Mesenchymal stem cell (in vitro differentiated cells and primary cell): ENCODE measurements around the gene FUT1.
A peak's percentile ranks its signal among the peaks of the same experiment; 100 is the strongest.

Experiments used
- DNase-seq: peaks from one replicate; pipeline ENCODE4 v3.0.0-alpha.2; 2013
- H2AFZ ChIP-seq: one replicate; pipeline ENCODE4 v1.6.1; 2013; ENCODE audit warnings: low read depth, mild to moderate bottlenecking, control low read depth, inconsistent platforms, low read length, moderate library complexity
- H2AK5ac ChIP-seq: 2 replicates; pipeline ENCODE4 v1.6.1; 2013; ENCODE audit warnings: low read length, moderate library complexity, mild to moderate bottlenecking, inconsistent platforms; ENCODE audit not compliant: severe bottlenecking
- H2BK120ac ChIP-seq: one replicate; pipeline ENCODE4 v1.6.1; 2013; ENCODE audit warnings: low read depth, mild to moderate bottlenecking, inconsistent platforms, low read length, moderate library complexity
- H2BK12ac ChIP-seq, 2 experiments: one replicate each; pipeline ENCODE4 v1.6.1; 2013; ENCODE audit warnings: inconsistent platforms in 2 of 2, low read length in 2 of 2, mild to moderate bottlenecking in 2 of 2, moderate library complexity in 2 of 2, control low read depth in 1 of 2
- H2BK15ac ChIP-seq: one replicate; pipeline ENCODE4 v1.6.1; 2013; ENCODE audit warnings: mild to moderate bottlenecking, low read depth, inconsistent platforms; ENCODE audit not compliant: poor library complexity, severe bottlenecking
- H2BK5ac ChIP-seq: 2 replicates; pipeline ENCODE4 v1.6.1; 2013; ENCODE audit warnings: low read depth, mild to moderate bottlenecking, low read length, control low read depth, inconsistent platforms; ENCODE audit not compliant: poor library complexity, severe bottlenecking
- H3K14ac ChIP-seq, 2 experiments: one replicate each; pipeline ENCODE4 v1.6.1; 2013; ENCODE audit warnings: inconsistent platforms in 2 of 2, low read length in 2 of 2, control low read depth in 1 of 2, mild to moderate bottlenecking in 1 of 2, moderate library complexity in 1 of 2
- H3K18ac ChIP-seq, 2 experiments: one replicate each; pipeline ENCODE4 v1.6.1; 2013; ENCODE audit warnings: inconsistent platforms in 2 of 2, low read length in 2 of 2, control low read depth in 1 of 2, low read depth in 1 of 2, mild to moderate bottlenecking in 1 of 2
- H3K23ac ChIP-seq, 2 experiments: one replicate each; pipeline ENCODE4 v1.6.1; 2013; ENCODE audit warnings: inconsistent platforms in 2 of 2, low read length in 2 of 2, mild to moderate bottlenecking in 2 of 2, moderate library complexity in 2 of 2, control low read depth in 1 of 2
- H3K27ac ChIP-seq: 2 replicates; pipeline ENCODE4 v1.5.1; 2013; ENCODE audit warnings: mild to moderate bottlenecking, moderate library complexity, low read length, control low read depth, inconsistent platforms; ENCODE audit not compliant: poor library complexity, severe bottlenecking
- H3K27me3 ChIP-seq, 2 experiments: 2 replicates each; pipeline versions ENCODE4 v1.6.1 to v1.7.0; 2013; ENCODE audit warnings: low read length in 2 of 2, mild to moderate bottlenecking in 2 of 2, moderate library complexity in 2 of 2, control low read depth in 1 of 2, inconsistent platforms in 1 of 2; ENCODE audit not compliant: control insufficient read depth in 1 of 2, insufficient read depth in 1 of 2
- H3K36me3 ChIP-seq, 2 experiments: 2 replicates each; pipeline versions ENCODE4 v1.6.1 to v1.7.0; 2013; ENCODE audit warnings: low read length in 2 of 2, control low read depth in 1 of 2, inconsistent platforms in 1 of 2, low read depth in 1 of 2, mild to moderate bottlenecking in 1 of 2; ENCODE audit not compliant: insufficient read depth in 2 of 2, control insufficient read depth in 1 of 2
- H3K4ac ChIP-seq, 2 experiments: one replicate each; pipeline ENCODE4 v1.6.1; 2013; ENCODE audit warnings: inconsistent platforms in 2 of 2, low read length in 2 of 2, mild to moderate bottlenecking in 2 of 2, moderate library complexity in 2 of 2, control low read depth in 1 of 2, low read depth in 1 of 2
- H3K4me1 ChIP-seq: 2 replicates; pipeline ENCODE4 v1.6.1; 2013; ENCODE audit warnings: low read depth, low read length, control low read depth; ENCODE audit not compliant: control insufficient read depth, insufficient read depth
- H3K4me2 ChIP-seq: 2 replicates; pipeline ENCODE4 v1.6.1; 2013; ENCODE audit warnings: low read length, mild to moderate bottlenecking, inconsistent platforms; ENCODE audit not compliant: poor library complexity, severe bottlenecking
- H3K4me3 ChIP-seq, 2 experiments: 2 replicates each; pipeline versions ENCODE4 v1.5.1 to v1.7.0; 2013; ENCODE audit warnings: low read length in 2 of 2, mild to moderate bottlenecking in 2 of 2, control low read depth in 1 of 2, low read depth in 1 of 2; ENCODE audit not compliant: insufficient read depth in 1 of 2
- H3K79me1 ChIP-seq: replicated peaks from 2 replicates; pipeline ENCODE4 v1.6.1; 2013; ENCODE audit warnings: mild to moderate bottlenecking, control low read depth, low read length, inconsistent platforms; ENCODE audit not compliant: poor library complexity, severe bottlenecking
- H3K9ac ChIP-seq: 2 replicates; pipeline ENCODE4 v1.7.0; 2013; ENCODE audit warnings: mild to moderate bottlenecking, low read length, moderate library complexity
- H3K9me3 ChIP-seq: 2 replicates; pipeline ENCODE4 v1.7.0; 2013; ENCODE audit warnings: mild to moderate bottlenecking, low read length; ENCODE audit not compliant: control insufficient read depth
- H4K8ac ChIP-seq: one replicate; pipeline ENCODE4 v1.6.1; 2013; ENCODE audit warnings: inconsistent platforms, mild to moderate bottlenecking, low read length, moderate library complexity
- H4K91ac ChIP-seq: one replicate; pipeline ENCODE4 v1.6.1; 2013; ENCODE audit warnings: mild to moderate bottlenecking, low read length, inconsistent platforms
- WGBS: methylation state at CpG from one replicate; pipeline ENCODE4 v1.1.7; 2013; ENCODE audit warnings: mixed read lengths; 5-methylcytosine and 5-hydroxymethylcytosine counted together

The FUT1 gene

GRCh38 chr19:48750351-48750750 is 2.1 kb downstream of the FUT1 start:
- Histone ChIP-seq H3K14ac (no peak overlapping the region), H3K4me1 (peaks cover 22% of the 10 kb centered on the region), H3K18ac (no peak overlapping the region), H2AK5ac (no peak overlapping the region), H3K4ac (no peak overlapping the region), H2BK5ac (no peak overlapping the region), H3K4me2 (no peak overlapping the region), H3K23ac (peak overlapping the region in 1 of 2 experiments; percentile 56), H2BK15ac (no peak overlapping the region), H2AFZ (no peak overlapping the region), H3K36me3 (no peaks in the 10 kb centered on the region), H2BK12ac (no peak overlapping the region), H3K27me3 (peaks cover 27 to 68% of the 10 kb centered on the region in 2 experiments), H4K8ac (no peak overlapping the region), H3K79me1 (no peaks in the 10 kb centered on the region), H2BK120ac (no peak overlapping the region), H3K4me3 (no peak overlapping the region), H3K9ac (no peak overlapping the region), H4K91ac (peak overlapping the region; percentile 6), H3K27ac (no peak overlapping the region), H3K9me3 (no peaks in the 10 kb centered on the region)
- no peak for DNase-seq
- WGBS: 97% methylated on average over 31 of the region's 31 CpGs

- Histone ChIP-seq H3K14ac (no peak overlapping the region), H2AFZ (no peak overlapping the region), H3K4me1 (peaks cover 22% of the 10 kb centered on the region), H3K9ac (no peak overlapping the region), H3K27me3 (peaks cover 21 to 65% of the 10 kb centered on the region in 2 experiments), H2BK5ac (no peak overlapping the region), H2BK12ac (no peak overlapping the region), H4K8ac (no peak overlapping the region), H2AK5ac (no peak overlapping the region), H3K36me3 (no peaks in the 10 kb centered on the region), H3K79me1 (no peaks in the 10 kb centered on the region), H2BK15ac (no peak overlapping the region), H3K4me2 (no peak overlapping the region), H2BK120ac (no peak overlapping the region), H3K23ac (no peak overlapping the region), H3K9me3 (no peaks in the 10 kb centered on the region), H3K27ac (no peak overlapping the region), H4K91ac (no peak overlapping the region), H3K4me3 (no peak overlapping the region), H3K4ac (no peak overlapping the region), H3K18ac (no peak overlapping the region)
- 80% methylated on average over 4 of the region's 4 CpGs for WGBS
- no peak for DNase-seq
Measured at GRCh38 chr19:48749571-48750198, 2.8 kb downstream of the FUT1 start.

- Histone ChIP-seq H3K14ac (no peak within 1 kb of the TSS), H4K91ac (no peak within 1 kb of the TSS), H3K27me3 (peaks cover 6 to 45% of the 10 kb centered on the region in 2 experiments), H2BK5ac (peak within 1 kb of the TSS; percentile 61), H2AK5ac (peak within 1 kb of the TSS; percentile 59), H2BK15ac (no peak within 1 kb of the TSS), H3K9me3 (no peaks in the 10 kb centered on the region), H3K4me3 (peak within 1 kb of the TSS; percentile 56 to 78), H3K18ac (no peak within 1 kb of the TSS), H2AFZ (peak within 1 kb of the TSS; percentile 88), H4K8ac (peak within 1 kb of the TSS; percentile 89), H3K4me1 (peaks cover 9% of the 10 kb centered on the region), H2BK12ac (peak within 1 kb of the TSS in 1 of 2 experiments; percentile 22), H3K9ac (peak within 1 kb of the TSS; percentile 79), H3K27ac (peak within 1 kb of the TSS; percentile 33), H2BK120ac (no peak within 1 kb of the TSS), H3K36me3 (no peaks in the 10 kb centered on the region), H3K79me1 (no peaks in the 10 kb centered on the region), H3K4ac (peak within 1 kb of the TSS in 1 of 2 experiments; percentile 35), H3K4me2 (peak within 1 kb of the TSS; percentile 64), H3K23ac (no peak within 1 kb of the TSS)
- WGBS: 12% methylated on average over 31 of the region's 31 CpGs
- peak; percentile 97 for DNase-seq
Measured at GRCh38 chr19:48746738-48747575, 5.5 kb downstream of the FUT1 start, which contains the start of gene IZUMO1. IZUMO1 (minus strand) TSS chr19:48746909; CDS start chr19:48745859, 1,050 bp downstream.

GRCh38 chr19:48746110-48746509 is 6.3 kb downstream of the FUT1 start:
- Histone ChIP-seq H2BK12ac (no peak overlapping the region), H3K27ac (no peak overlapping the region), H4K8ac (no peak overlapping the region), H3K4me3 (no peak overlapping the region), H3K4me2 (no peak overlapping the region), H3K4ac (peak overlapping the region in 1 of 2 experiments; percentile 35), H3K9me3 (no peaks in the 10 kb centered on the region), H3K23ac (no peak overlapping the region), H2AFZ (no peak overlapping the region), H3K18ac (no peak overlapping the region), H3K36me3 (no peaks in the 10 kb centered on the region), H2BK120ac (no peak overlapping the region), H3K9ac (no peak overlapping the region), H3K79me1 (no peaks in the 10 kb centered on the region), H2BK5ac (no peak overlapping the region), H3K4me1 (peaks cover 9% of the 10 kb centered on the region), H2BK15ac (no peak overlapping the region), H2AK5ac (no peak overlapping the region), H3K27me3 (peaks cover 4 to 41% of the 10 kb centered on the region in 2 experiments), H3K14ac (no peak overlapping the region), H4K91ac (no peak overlapping the region)
- no peak for DNase-seq
- 94% methylated on average over 8 of the region's 8 CpGs for WGBS
